H1 (cell line): Measurements from ENCODE around the gene FYTTD1. TPM values are rescaled to one million over a fixed set of nuclear protein-coding genes. Genes with fewer than 3 reads are reported as not detected.

Experiments used
- GTF2F1 ChIP-seq: IDR thresholded peaks from 2 replicates; pipeline ENCODE4 v1.6.1; 2012; ENCODE audit warnings: low read depth, low read length, improper control_type of control experiment, borderline replicate concordance
- HDAC2 ChIP-seq, 2 experiments: fragments of 300-600 bp in 1 of 2; sonication (generic) in 1 of 2; IDR thresholded peaks; 2 replicates each; pipeline ENCODE4 v1.6.1; 2011 to 2012; ENCODE audit warnings: low read depth in 2 of 2, low read length in 2 of 2, mild to moderate bottlenecking in 2 of 2, moderate library complexity in 2 of 2, borderline replicate concordance in 1 of 2, inconsistent platforms in 1 of 2
- MAFK ChIP-seq: IDR thresholded peaks from 2 replicates; pipeline ENCODE4 v1.6.1; 2012; ENCODE audit warnings: low read depth, mild to moderate bottlenecking, improper control_type of control experiment, low read length
- NANOG ChIP-seq: IDR thresholded peaks from 2 replicates; pipeline ENCODE4 v1.6.1; 2011; ENCODE audit warnings: low read length, low read depth, mild to moderate bottlenecking, inconsistent platforms; ENCODE audit not compliant: insufficient read depth, poor library complexity, severe bottlenecking
- RFX5 ChIP-seq: IDR thresholded peaks from 2 replicates; pipeline ENCODE4 v1.6.1; 2011; ENCODE audit warnings: low read depth, low read length, improper control_type of control experiment, borderline replicate concordance
- SP1 ChIP-seq: IDR thresholded peaks from 2 replicates; pipeline ENCODE4 v1.6.1; 2011; ENCODE audit warnings: low read depth, low read length
- TEAD4 ChIP-seq: IDR thresholded peaks from 2 replicates; pipeline ENCODE4 v1.6.1; 2012; ENCODE audit warnings: low read depth, low read length, inconsistent platforms, mixed read lengths
- polyA plus RNA-seq, 7 experiments: library from polyadenylated mRNA; depleted of rRNA in 3 of 7; stranded (reverse) in 5 of 7; unstranded in 2 of 7; fragments of >200 nt in 5 of 7; fragments of 200-250 nt in 2 of 7; gene quantifications; 1 replicate in 5 of 7; 2 replicates in 1 of 7; 4 replicates in 1 of 7; pipeline versions ENCODE4 v1.2.1 to v1.2.3, GENCODE V29; 2011 to 2013; ENCODE audit warnings: missing spikeins in 2 of 7, mixed read lengths in 2 of 7
- total RNA-seq: library from RNA; stranded (reverse); fragmentation: NEBNext Ultra II Directional; extraction: Animal tissue kit (Norgen Biotek cat#: 25700); gene quantifications from 2 replicates; pipeline ENCODE4 v1.2.1, GENCODE V29; 2021

FYTTD1 gene
- total and polyA plus RNA-seq, 2 of the 8 experiments (the other 6 are each of a cell fraction or from before 2014, with no cell fraction given), result 3.1 to 24.4 TPM

GRCh38 chr3:197833930-197834715, 84.4 kb downstream of the FYTTD1 start (continued):
- TF ChIP-seq GTF2F1 (no peak), MAFK (no peak), TEAD4 (no peak), NANOG (no peak), HDAC2 (IDR thresholded peaks at IDR 0.05; ENCODE audit: borderline replicate concordance in 1 of 2, low read depth in 2 of 2, low read length in 2 of 2) (no peak), RFX5 (no peak), SP1 (no peak)
